Measurements from ENCODE around the gene CPLX1.

GRCh38 chr4:822361-823175, 3.4 kb downstream of the CPLX1 start:
- TF ChIP-seq, protein P1, sequence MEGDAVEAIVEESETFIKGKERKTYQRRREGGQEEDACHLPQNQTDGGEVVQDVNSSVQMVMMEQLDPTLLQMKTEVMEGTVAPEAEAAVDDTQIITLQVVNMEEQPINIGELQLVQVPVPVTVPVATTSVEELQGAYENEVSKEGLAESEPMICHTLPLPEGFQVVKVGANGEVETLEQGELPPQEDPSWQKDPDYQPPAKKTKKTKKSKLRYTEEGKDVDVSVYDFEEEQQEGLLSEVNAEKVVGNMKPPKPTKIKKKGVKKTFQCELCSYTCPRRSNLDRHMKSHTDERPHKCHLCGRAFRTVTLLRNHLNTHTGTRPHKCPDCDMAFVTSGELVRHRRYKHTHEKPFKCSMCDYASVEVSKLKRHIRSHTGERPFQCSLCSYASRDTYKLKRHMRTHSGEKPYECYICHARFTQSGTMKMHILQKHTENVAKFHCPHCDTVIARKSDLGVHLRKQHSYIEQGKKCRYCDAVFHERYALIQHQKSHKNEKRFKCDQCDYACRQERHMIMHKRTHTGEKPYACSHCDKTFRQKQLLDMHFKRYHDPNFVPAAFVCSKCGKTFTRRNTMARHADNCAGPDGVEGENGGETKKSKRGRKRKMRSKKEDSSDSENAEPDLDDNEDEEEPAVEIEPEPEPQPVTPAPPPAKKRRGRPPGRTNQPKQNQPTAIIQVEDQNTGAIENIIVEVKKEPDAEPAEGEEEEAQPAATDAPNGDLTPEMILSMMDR (IDR thresholded peaks at IDR 0.05), result no peak
- TF ChIP-seq POLR2AphosphoS5 (IDR thresholded peaks at IDR 0.05), result no peak
